GM04504 (cell line): ENCODE results near the gene RASGRP1.
A peak's percentile ranks its signal among the peaks of the same experiment; 100 is the strongest.
"Not testable (repeated sequence)": the region's sequence is repeated elsewhere in the genome, so short reads cannot be mapped to it uniquely, and the experiment has no call there.

Source experiments
- DNase-seq: peaks from one replicate; pipeline ENCODE4 v3.0.0-alpha.2; 2012; ENCODE audit warnings: low read depth

The RASGRP1 gene

GRCh38 chr15:38564557-38565286 is at the start of gene RASGRP1:
Gene RASGRP1 (minus strand): TSS chr15:38564814. CDS start chr15:38564628, 186 bp downstream.
- DNase-seq: no peak

DNA sequence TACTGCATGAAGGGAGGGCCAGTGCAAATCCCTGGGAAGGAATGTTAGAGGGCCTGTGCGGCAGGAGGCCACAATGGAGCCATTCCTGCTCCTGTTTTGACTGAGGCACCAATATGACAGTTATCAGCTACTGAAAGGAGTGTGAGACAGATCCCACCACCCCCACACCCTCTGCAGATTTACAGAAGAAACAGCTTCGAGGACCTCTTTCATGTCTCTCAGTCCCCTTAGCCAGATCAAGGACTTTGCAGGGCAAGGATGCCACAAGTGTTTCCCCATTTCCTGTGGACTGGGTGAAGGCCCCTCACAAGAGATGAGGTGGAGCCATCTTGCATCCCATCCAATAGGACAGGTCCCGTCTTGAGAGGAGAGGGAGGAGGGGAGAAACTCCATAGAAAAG is 48.5 kb upstream of the RASGRP1 start:
- no peak for DNase-seq

- no peak for DNase-seq
These were observed 47.7 kb upstream of the RASGRP1 start for GRCh38 chr15:38612159-38612863.

- DNase-seq: no peak
These were observed 46.6 kb upstream of the RASGRP1 start for GRCh38 chr15:38611228-38611627.

DNA sequence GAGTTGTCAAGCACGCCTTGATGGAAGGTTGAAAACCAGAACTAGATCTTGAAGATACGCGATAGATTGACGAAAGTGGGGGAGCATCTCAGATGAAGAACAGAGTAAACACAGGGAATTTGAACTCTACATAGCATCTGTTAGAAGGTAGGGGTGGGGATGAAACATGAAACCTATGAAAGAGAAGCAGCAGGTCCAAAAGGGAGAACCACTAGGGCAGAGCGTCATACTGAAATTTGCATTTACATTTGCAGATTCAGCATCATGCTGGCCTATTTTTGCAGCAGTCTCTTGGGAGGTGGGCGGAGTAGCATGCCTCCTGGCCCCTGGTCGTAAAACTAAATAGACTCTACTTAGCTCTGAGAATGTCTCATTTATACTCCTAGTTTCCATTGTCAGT is 46.1 kb upstream of the RASGRP1 start:
- DNase-seq: no peak

- DNase-seq: no peak
These were observed 44.6 kb upstream of the RASGRP1 start for GRCh38 chr15:38609097-38609738.

- DNase-seq: no peak
These were observed 44.1 kb upstream of the RASGRP1 start for GRCh38 chr15:38608682-38609081.

DNA sequence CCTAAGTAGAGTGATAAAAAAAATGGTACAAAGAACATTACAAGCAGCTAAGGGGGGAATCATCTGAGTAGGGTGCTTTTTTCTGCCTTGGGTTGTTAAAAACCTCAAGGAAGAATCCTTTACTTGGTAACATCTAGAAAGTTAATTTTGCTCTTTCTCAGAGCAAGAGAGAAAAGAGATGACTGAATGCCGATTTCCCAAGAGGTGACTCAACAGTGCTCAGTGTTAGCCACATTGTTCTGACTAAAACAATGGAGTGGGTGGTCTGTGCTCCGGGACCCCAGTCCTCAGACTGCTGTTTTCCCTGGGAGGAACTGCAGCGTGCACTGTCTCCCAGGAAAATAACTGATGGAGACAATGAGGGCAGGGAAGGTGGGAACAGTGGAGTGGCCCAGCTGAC is 41.1 kb upstream of the RASGRP1 start:
- no peak for DNase-seq

DNA sequence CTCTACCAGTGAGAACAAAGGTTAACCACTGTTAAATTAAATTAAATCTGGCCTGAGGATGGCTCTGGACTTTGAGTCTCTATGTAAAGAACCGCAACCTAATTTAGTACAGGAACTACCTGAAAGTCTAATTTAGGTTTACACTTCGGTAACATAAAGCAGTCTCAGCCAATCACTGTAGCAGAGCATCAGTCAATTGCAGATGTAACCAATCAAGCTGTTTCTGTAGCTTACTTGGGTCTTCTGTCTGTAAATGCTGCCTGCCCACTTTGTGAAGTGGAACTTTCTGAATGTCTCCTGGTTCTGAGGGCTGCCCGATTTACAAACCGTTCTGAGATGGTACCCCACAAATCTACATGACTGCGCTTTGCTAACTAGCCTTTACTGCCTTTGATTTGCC is 39.1 kb upstream of the RASGRP1 start:
- DNase-seq: no peak

- DNase-seq: no peak
These were observed 38.5 kb upstream of the RASGRP1 start for GRCh38 chr15:38602910-38603670.

DNA sequence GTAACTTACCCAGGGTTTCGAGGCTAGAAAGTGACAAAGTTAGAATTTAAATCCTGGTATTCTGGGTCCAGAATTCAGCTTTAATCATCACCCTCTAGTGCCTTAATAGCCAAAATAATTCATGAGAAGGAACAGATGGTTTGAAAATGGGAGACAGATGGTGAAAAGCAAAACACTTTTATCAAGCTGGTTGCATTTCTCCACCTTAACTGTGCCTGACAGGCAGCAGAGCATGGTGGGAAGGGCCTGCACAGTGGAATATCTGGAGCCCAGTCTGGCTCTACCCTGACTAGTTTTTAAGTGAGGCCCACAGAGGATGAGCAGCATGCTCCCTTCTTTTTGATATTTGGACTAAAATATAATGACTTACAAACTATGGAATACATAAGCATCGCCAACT is 35.6 kb upstream of the RASGRP1 start:
- no peak for DNase-seq

GRCh38 chr15:38598749-38599148 is 34.1 kb upstream of the RASGRP1 start:
- DNase-seq: no peak

GRCh38 chr15:38597219-38597800 is 32.7 kb upstream of the RASGRP1 start:
- DNase-seq: no peak

- no peak for DNase-seq
These were observed 28.9 kb upstream of the RASGRP1 start for GRCh38 chr15:38593524-38593923.

DNA sequence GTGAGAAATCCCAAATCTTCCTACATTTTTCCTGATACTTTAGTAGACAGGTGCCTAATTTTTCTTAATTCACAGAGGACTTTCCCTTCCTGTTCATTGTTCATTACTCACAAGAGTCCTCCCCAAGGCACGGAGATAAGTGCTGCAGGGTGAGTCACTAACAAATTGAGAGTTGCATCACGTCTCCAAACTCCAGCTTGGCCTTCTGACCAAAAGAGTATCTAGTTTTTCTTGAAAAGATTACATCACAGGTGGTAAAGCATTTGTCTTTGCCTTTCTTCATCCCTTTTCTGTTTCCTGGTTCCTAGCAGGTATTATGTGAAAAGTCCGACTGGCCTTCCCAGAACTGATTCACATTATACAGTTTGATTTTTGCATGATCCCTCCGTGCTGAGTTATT is 24.9 kb upstream of the RASGRP1 start:
- DNase-seq: peak; percentile 44

DNA sequence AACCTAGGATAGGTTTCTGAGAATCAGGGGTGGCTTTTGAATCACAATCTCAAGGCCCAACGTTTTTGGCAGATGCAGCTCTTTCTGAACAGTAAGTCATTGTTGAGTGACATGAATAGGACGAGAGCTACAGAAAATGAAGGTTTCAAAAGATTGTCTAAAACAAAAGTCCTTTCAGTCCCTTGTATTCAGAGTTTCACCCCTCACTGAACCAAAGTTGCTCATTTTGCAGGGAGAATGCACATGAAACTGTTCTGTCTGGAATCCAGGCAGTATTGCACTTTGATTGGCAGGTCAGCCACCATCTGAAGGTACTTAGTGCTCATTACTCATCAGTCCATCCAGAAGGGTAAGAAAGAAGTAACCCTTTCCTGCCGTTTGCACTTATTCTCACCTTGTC is 24.1 kb upstream of the RASGRP1 start:
- no peak for DNase-seq

GRCh38 chr15:38587214-38587613 is 22.6 kb upstream of the RASGRP1 start:
- DNase-seq: no peak

GRCh38 chr15:38586005-38586404 is 21.4 kb upstream of the RASGRP1 start:
- DNase-seq: not testable (repeated sequence)

GRCh38 chr15:38578626-38579025 is 14.0 kb upstream of the RASGRP1 start:
- DNase-seq: no peak

GRCh38 chr15:38577424-38577987 is 12.9 kb upstream of the RASGRP1 start:
- DNase-seq: no peak

GRCh38 chr15:38576837-38577236 is 12.2 kb upstream of the RASGRP1 start:
- DNase-seq: no peak

DNA sequence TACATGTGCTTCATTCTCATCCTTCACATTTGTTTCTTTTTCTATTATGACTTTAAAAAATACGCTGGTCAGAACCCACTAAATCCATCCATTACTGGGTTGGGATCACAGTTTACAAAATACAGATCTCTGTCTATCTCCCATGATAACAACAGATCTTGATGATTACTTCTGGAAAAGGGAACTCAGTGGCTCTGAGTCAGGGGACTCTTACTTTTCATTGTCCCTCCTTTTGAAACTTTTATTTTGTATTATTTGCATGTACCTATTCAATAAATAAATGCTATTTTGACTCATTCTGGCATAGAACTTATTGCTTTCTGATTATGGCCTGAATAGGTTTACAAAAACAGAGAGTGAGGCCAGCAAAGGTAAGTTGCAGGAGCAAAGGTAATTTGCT is 11.6 kb upstream of the RASGRP1 start:
- no peak for DNase-seq
